ENCODE results near the gene GPC5. TPM values are rescaled to one million over a fixed set of nuclear protein-coding genes. Genes with fewer than 3 reads are reported as not detected.

GPC5 gene
- total RNA-seq, 1 experiment from 2014 or later = 0.21 TPM

DNA sequence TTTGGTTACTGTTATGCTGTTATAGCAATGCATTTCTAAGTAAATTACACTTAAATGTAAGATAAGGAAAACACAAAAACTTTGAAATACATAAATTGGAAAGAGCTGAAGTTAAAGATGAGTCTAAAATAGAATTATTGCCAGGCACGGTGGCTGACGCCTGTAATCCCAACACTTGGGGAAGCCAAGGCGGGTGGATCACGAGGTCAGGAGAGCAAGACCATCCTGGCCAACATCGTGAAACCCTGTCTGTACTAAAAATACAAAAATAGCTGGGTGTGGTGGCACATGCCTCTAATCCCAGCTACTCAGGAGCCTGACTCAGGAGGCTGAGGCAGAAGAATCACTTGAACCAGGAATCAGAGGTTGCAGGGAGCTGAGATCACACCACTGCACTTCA lies 922.8 kb downstream of the GPC5 start:
- DNase-seq (ENCODE audit: low spot score) = no peak
- no peaks in the 10 kb centered on the region for H3K9me3 ChIP-seq (ENCODE audit: low read depth, low read length, poor library complexity, severe bottlenecking)
- intact Hi-C loops (cut with micrococcal nuclease; ENCODE audit: unreplicated experiment) = no loop called here
- H3K27ac ChIP-seq (ENCODE audit: low read depth, low read length, poor library complexity, severe bottlenecking) = no peak overlapping the region
- H3K4me3 ChIP-seq (ENCODE audit: low read depth, low read length, poor library complexity, severe bottlenecking) = no peak overlapping the region
- TF ChIP-seq EZH2 (IDR thresholded peaks at IDR 0.05; ENCODE audit: borderline replicate concordance, low read depth, low read length, poor library complexity, severe bottlenecking) (no peak), CTCF (conservative IDR thresholded peaks at IDR 0.05; ENCODE audit: low read depth, low read length) (no peak)
- no TSS peak for BruUV-seq (replicated peaks)
- no peaks in the 10 kb centered on the region for H3K4me1 ChIP-seq (ENCODE audit: insufficient read depth, low read length, poor library complexity, severe bottlenecking)
- H3K36me3 ChIP-seq (ENCODE audit: insufficient read depth, low read length, poor library complexity, severe bottlenecking) = no peaks in the 10 kb centered on the region
- ChIA-PET CTCF (no interaction called here), POLR2A (ENCODE audit: low non-redundant PET) (no interaction called here)
- H3K27me3 ChIP-seq (replicated peaks; ENCODE audit: insufficient read depth, low read depth, low read length, poor library complexity) = no peaks in the 10 kb centered on the region

- H3K4me3 ChIP-seq (ENCODE audit: low read depth, low read length, poor library complexity, severe bottlenecking) = no peak overlapping the region
- no peaks in the 10 kb centered on the region for H3K36me3 ChIP-seq (ENCODE audit: insufficient read depth, low read length, poor library complexity, severe bottlenecking)
- H3K27me3 ChIP-seq (replicated peaks; ENCODE audit: insufficient read depth, low read depth, low read length, poor library complexity) = no peaks in the 10 kb centered on the region
- H3K4me1 ChIP-seq (ENCODE audit: insufficient read depth, low read length, poor library complexity, severe bottlenecking) = no peaks in the 10 kb centered on the region
- DNase-seq (ENCODE audit: low spot score) = no peak
- no TSS peak for BruUV-seq (replicated peaks)
- TF ChIP-seq EZH2 (IDR thresholded peaks at IDR 0.05; ENCODE audit: borderline replicate concordance, low read depth, low read length, poor library complexity, severe bottlenecking) (no peak), CTCF (conservative IDR thresholded peaks at IDR 0.05; ENCODE audit: low read depth, low read length) (no peak)
- POLR2A ChIA-PET (ENCODE audit: low non-redundant PET) = no interaction called here
- CTCF ChIA-PET = no interaction called here
- no peak overlapping the region for H3K27ac ChIP-seq (ENCODE audit: low read depth, low read length, poor library complexity, severe bottlenecking)
- intact Hi-C loops (cut with micrococcal nuclease; ENCODE audit: unreplicated experiment) = no loop called here
- H3K9me3 ChIP-seq (ENCODE audit: low read depth, low read length, poor library complexity, severe bottlenecking) = no peaks in the 10 kb centered on the region
Measured at GRCh38 chr13:92345627-92346026, 947.2 kb downstream of the GPC5 start.

DNA sequence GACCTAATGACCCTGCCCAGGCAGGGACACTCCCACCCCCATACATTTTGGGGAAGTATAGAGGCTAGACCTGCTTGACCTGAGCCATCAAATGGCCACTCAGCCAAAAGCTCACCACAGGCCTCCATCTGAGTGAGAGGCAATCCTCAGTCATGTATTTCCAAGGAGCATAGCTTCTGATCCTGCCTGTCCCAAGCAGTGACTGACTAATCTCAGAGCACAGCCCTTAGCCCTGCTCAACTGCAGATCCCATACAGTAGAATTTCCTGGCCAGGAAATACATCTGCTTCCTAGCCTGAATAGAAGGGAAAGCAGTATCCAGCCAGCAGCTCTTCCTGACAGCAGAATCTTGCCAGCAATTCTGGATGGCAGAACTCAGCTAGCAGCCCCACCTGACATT lies 947.6 kb downstream of the GPC5 start:
- intact Hi-C loops (cut with micrococcal nuclease; ENCODE audit: unreplicated experiment) = no loop called here
- DNase-seq (ENCODE audit: low spot score) = no peak
- no peak overlapping the region for H3K4me3 ChIP-seq (ENCODE audit: low read depth, low read length, poor library complexity, severe bottlenecking)
- H3K27ac ChIP-seq (ENCODE audit: low read depth, low read length, poor library complexity, severe bottlenecking) = no peak overlapping the region
- TF ChIP-seq EZH2 (IDR thresholded peaks at IDR 0.05; ENCODE audit: borderline replicate concordance, low read depth, low read length, poor library complexity, severe bottlenecking) (no peak), CTCF (conservative IDR thresholded peaks at IDR 0.05; ENCODE audit: low read depth, low read length) (no peak)
- H3K4me1 ChIP-seq (ENCODE audit: insufficient read depth, low read length, poor library complexity, severe bottlenecking) = no peaks in the 10 kb centered on the region
- no peaks in the 10 kb centered on the region for H3K9me3 ChIP-seq (ENCODE audit: low read depth, low read length, poor library complexity, severe bottlenecking)
- H3K36me3 ChIP-seq (ENCODE audit: insufficient read depth, low read length, poor library complexity, severe bottlenecking) = no peaks in the 10 kb centered on the region
- CTCF ChIA-PET = no interaction called here
- H3K27me3 ChIP-seq (replicated peaks; ENCODE audit: insufficient read depth, low read depth, low read length, poor library complexity) = no peaks in the 10 kb centered on the region
- BruUV-seq (replicated peaks) = no TSS peak
- POLR2A ChIA-PET (ENCODE audit: low non-redundant PET) = no interaction called here

Data from A673 (cell line).